GM21786 (cell line): ENCODE measurements around the gene BMS1.
"Not testable (repeated sequence)": the region's sequence is repeated elsewhere in the genome, so short reads cannot be mapped to it uniquely, and the experiment has no call there.

Experiments
- ATAC-seq: cut with Tn5 transposase; IDR thresholded peaks from one replicate; pipeline ENCODE4 v1.9.1; 2021; ENCODE audit not compliant: unreplicated experiment

BMS1 gene

GRCh38 chr10:42865716-42866114, 83.1 kb downstream of the BMS1 start:
- no peak for ATAC-seq

- no peak for ATAC-seq
Observed at GRCh38 chr10:42866115-42866995, 83.8 kb downstream of the BMS1 start.

DNA sequence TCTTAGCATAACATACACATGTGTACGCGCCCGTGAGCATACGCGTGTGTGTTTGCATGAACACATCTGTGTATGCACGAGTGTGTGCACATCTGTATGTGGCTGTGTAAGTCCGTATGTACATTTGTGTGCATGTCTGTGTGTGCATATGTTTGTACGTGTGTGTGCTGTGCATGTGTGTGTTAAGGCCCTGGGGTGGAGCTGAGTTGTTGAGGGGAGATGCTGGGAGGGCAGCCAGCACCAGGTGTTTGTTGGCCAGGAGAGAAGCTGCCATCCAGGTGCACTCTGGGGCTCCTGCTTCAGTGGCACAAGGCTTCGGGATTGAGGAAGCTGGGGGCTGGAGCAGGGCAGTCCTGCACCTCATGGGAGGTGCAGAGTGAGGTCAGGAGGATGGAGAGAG, 85.0 kb downstream of the BMS1 start:
- ATAC-seq = no peak

GRCh38 chr10:42868530-42868929, 85.9 kb downstream of the BMS1 start:
- ATAC-seq = no peak

GRCh38 chr10:42869977-42870350, 87.4 kb downstream of the BMS1 start:
- no peak for ATAC-seq

DNA sequence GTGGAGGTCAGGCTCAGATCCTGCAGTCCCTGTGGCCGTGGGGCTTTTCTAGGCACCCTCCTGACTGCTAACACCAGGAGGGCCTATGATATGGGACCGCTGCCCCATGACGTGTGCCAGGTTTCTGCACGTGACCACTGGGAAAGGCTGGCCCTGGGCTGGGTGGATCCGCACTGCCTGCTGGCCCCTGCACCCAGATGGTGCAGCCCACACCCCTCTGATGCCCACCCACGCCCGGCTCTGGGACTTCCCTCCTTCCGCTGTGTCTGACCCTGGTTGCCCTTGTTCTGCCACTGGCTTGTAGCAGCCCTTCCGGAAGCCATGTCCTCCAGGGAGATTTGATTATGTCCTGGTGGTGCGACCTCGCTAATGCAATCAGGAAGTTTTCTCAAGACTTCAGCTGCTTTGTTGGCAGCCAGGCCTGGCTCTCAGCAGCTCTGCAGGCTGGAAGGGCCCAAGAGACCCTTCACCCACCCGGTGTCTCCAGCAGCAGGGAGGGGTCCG, 88.6 kb downstream of the BMS1 start:
- ATAC-seq = not testable (repeated sequence)

DNA sequence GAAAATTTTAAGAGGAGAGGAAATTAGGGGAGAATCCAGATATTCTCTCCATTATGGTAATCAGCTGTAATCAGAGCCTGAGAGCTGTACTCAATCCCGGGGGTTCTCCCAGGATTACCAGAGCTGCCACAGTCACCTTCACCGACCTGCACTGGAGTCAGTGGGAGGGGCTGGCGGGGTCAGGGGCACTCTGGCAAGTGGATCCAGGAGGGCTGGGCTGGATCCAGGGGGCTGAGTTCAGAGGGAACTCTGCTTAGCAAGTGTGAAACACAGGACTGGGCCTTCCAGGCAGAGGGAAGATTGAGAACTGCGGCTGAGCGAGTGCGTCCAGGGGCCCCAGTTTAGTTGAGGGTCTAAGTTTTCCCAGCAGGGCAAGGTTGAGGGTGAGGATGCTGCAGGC, 89.2 kb downstream of the BMS1 start:
- ATAC-seq = no peak

- ATAC-seq = no peak
Observed at GRCh38 chr10:42872865-42873435, 90.4 kb downstream of the BMS1 start.

- ATAC-seq = no peak
Observed at GRCh38 chr10:42874713-42875387, 92.3 kb downstream of the BMS1 start.

DNA sequence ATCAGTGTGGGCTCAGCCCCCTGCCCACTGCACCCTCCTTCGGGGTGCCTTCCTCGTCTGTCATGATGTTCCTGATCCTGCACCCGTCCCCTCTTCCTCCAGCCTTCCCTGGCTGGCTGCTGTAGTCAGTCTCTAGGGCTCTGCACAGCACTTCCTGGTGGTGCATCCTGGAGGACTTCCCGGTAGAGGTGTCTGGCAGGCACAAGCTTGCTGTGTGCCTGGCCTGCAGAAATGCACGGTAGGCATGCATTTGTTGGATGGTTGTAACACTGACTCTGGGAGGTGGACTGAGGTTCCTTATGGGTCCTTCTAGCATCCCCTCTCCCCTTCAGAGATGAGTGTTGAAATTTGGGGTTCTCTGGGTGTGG, 92.8 kb downstream of the BMS1 start:
- ATAC-seq = no peak

- no peak for ATAC-seq
Observed at GRCh38 chr10:42875798-42876341, 93.3 kb downstream of the BMS1 start.

DNA sequence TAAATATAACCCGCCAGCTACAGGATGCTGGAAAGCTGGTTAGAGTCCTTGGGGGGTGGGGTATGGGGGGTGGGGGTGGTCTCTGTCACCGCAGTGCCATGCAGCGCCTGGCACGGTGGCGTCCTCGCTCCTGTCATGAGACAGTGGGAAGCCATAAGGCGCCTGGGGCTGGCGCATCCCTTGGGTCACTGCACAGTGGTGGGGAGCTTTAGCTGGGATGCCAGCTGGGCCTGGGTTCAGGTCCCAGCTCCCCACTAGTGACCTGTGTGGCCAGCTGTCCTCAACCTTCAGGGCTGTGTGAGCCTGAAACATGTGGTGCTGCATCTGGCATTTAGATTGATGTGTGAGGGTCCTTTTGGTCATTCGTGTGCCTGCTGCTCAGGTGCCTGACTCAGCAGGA, 93.9 kb downstream of the BMS1 start:
- no peak for ATAC-seq

DNA sequence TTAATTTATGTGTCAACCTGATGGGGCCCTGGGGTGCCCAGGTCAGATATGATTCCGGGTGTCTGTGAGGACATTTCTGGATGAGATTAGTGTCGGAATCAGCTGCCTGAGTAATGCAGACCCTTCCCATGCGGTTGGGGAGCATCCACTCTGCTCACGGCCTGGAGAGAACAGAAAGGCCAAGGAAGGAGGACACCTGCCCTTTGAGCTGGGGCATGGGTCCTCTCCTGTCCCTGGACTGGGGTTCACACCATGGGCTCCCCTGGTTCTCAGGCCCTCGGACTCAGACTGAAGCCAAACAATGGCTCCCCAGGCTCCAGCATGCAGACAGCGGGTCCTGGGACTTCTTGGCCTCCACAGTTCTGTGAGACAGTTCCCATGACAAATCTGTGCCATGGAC, 94.3 kb downstream of the BMS1 start:
- no peak for ATAC-seq

- ATAC-seq = no peak
Observed at GRCh38 chr10:42877496-42878030, 95.0 kb downstream of the BMS1 start.

DNA sequence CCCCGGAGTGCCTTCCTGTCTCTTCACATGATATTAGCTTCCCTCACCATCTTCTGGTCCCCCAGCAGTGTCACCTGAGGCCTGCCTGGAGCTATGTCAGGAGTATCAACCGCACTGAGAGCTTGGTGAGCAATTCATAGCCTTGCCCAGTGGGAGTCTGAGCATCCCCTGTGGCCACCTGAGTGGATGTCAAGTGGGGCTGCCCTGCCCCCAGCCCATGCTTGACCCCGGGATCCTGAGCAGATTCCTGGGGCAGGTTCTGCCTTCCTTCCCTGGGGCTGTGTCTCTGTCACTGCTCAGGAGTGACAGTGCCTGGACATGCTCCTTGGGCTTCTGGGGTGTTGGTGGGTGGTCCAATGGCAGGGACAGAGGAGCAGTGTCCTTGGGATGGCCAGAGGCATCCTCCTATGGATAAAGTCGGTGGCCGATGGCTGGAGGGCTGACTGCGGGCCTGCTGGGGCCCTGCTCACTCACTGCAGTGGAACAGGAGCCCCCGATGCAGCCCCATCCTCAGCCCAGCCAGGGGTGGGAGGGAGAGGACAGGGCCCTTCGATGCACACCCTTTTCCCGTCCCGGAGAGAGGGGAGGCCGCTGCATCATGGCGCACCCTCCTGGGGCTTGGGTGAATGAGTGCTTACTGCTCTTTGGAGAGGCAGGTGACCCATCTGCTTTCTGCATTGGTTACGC, 95.7 kb downstream of the BMS1 start:
- ATAC-seq = no peak

- ATAC-seq = no peak
Observed at GRCh38 chr10:42878821-42879195, 96.2 kb downstream of the BMS1 start.

GRCh38 chr10:42879380-42880254, 97.0 kb downstream of the BMS1 start:
- ATAC-seq = no peak

DNA sequence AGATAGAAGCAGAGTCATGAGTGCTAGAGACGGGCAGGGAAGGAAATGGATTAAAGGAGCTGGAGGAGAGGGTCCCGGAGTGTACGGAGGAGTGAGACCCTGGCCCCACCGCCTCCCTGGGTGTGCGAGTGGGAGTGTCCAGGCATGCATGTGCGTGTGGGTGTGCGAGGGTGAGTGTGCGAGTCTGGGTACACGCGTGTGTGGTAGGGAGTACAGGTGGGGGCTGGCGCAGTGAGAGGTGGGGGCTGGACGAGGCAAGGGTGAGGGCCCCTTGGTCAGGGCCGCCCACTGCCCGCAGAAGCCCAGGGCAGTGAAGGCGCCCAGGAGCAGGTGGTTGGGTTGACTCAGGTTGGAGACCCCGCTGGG, 97.6 kb downstream of the BMS1 start:
- no peak for ATAC-seq

DNA sequence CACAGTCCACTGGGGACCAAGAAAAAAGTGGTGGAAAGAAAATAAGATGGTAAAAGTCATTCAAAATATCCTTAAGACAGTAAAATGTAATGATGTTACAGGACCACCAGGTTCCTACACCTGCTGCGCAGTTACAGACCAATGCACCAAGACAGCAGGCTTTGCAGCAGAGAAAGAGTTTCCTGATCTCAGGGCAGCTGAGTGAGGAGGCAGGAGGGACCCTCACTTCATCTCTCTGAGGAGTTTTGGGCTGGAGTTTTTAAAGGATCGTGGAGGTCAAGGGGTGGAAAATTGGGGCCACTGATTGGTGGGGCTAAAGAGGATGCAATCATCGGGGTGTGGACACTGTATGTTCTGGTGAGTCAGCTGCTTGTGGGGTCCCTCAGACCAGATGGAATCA, 100.0 kb downstream of the BMS1 start:
- ATAC-seq = no peak
